ENCODE data around the gene SH3RF3. TPM values are rescaled to one million over a fixed set of nuclear protein-coding genes. Genes with fewer than 3 reads are reported as not detected.
A peak's percentile ranks its signal among the peaks of the same experiment; 100 is the strongest.

SH3RF3 gene
- total RNA-seq, 1 donor from 2014 or later = 7.4 TPM

- intact Hi-C loops (cut with DNase I) = no loop called here
- ATAC-seq (peak; percentile 9), DNase-seq (no peak)
- no peak for TF ChIP-seq CTCF (IDR thresholded peaks at IDR 0.05)
- H3K4me3 ChIP-seq = no peak overlapping the region
- no peaks in the 10 kb centered on the region for H3K9me3 ChIP-seq
- H3K27me3 ChIP-seq = no peaks in the 10 kb centered on the region
- H3K4me1 ChIP-seq = peaks cover 9% of the 10 kb centered on the region
- no peak overlapping the region for H3K27ac ChIP-seq
- H3K36me3 ChIP-seq = no peaks in the 10 kb centered on the region
Observed at GRCh38 chr2:109313343-109313742, 184.3 kb downstream of the SH3RF3 start.

- no peak for TF ChIP-seq CTCF (IDR thresholded peaks at IDR 0.05)
- Histone ChIP-seq H3K4me1 (peaks cover 30% of the 10 kb centered on the region), H3K36me3 (no peaks in the 10 kb centered on the region), H3K4me3 (no peak overlapping the region), H3K27ac (no peak overlapping the region), H3K27me3 (no peaks in the 10 kb centered on the region), H3K9me3 (no peaks in the 10 kb centered on the region)
- DNase-seq (no peak), ATAC-seq (no peak)
- intact Hi-C loops (cut with DNase I) = no loop called here
Observed at GRCh38 chr2:109316091-109316490, 187.1 kb downstream of the SH3RF3 start.

GRCh38 chr2:109317471-109318095 lies 188.6 kb downstream of the SH3RF3 start:
- H3K27me3 ChIP-seq = no peaks in the 10 kb centered on the region
- H3K9me3 ChIP-seq = no peaks in the 10 kb centered on the region
- no peak overlapping the region for H3K4me3 ChIP-seq
- TF ChIP-seq CTCF (IDR thresholded peaks at IDR 0.05) = no peak
- intact Hi-C loops (cut with DNase I) = no loop called here
- DNase-seq (no peak), ATAC-seq (no peak)
- H3K36me3 ChIP-seq = no peaks in the 10 kb centered on the region
- peak overlapping the region; percentile 71 for H3K27ac ChIP-seq
- H3K4me1 ChIP-seq = peaks cover 42% of the 10 kb centered on the region

DNA sequence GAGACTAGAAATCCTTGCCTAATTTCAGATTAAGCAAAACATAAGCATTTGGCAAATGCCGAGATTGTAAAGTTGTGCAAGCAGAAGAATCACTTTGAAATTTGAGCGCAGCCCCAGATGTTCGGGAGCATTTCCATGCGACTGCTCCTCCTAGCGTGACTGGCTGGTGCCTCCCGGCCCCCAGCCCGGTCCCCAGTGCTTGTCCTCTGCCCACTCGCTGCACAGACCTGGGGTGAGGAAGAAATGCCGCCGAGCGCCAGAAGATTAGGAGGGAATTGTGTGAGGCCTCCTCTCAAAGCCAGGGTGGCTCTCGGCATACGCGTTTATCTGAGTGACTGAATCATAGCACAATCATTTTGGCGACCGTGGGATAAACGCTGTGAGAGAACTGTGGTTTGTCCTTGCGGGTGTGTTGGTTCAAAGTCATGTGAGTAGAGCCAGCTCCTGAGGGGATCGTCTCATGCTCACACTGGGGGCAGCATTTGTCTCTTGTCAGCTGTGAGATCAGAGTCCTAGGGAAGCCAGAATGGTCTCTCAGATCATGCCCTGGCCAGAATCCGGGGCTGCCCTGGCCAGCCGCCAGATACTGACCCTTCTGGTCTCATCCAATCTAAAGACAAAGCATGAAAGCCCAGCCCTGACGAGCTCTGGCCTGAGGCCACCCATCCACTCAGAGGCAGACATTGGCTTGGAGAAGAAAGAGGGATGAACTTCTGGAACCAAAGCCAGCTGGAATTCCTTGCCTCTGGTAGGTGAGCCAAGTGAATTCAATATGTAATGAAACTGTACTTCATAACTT lies 189.3 kb downstream of the SH3RF3 start:
- ATAC-seq = peak; percentile 41
- peak; percentile 74 for DNase-seq
- no peaks in the 10 kb centered on the region for H3K27me3 ChIP-seq
- H3K4me1 ChIP-seq = peaks cover 50% of the 10 kb centered on the region
- no peaks in the 10 kb centered on the region for H3K9me3 ChIP-seq
- no peaks in the 10 kb centered on the region for H3K36me3 ChIP-seq
- H3K4me3 ChIP-seq = no peak overlapping the region
- TF ChIP-seq CTCF (IDR thresholded peaks at IDR 0.05) = peak; percentile 17
- H3K27ac ChIP-seq = peak overlapping the region; percentile 71
- intact Hi-C loops (cut with DNase I) = no loop called here

DNA sequence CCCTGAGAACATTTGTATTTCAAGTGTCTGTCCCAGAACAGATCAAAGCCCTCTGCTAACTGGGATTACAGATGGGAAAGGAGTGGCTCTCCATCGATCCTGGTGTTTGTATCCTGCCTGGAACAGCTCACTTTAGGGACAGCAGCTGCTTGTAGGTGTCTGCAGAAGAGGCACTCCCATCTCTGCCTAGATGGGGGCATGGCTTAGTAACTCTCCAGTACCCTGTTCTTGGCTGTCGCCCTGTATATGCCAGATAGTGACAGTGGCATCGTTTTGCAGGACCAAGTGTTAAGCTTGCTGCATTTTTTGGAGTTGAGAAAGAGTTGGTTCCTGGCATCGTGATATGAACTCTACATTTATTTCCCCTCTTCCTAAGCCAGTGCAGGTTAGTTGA lies 189.9 kb downstream of the SH3RF3 start:
- H3K4me3 ChIP-seq = no peak overlapping the region
- intact Hi-C loops (cut with DNase I) = no loop called here
- no peak for ATAC-seq

More for the DNA sequence above, 189.9 kb downstream of the SH3RF3 start:
- H3K36me3 ChIP-seq = no peaks in the 10 kb centered on the region
- no peaks in the 10 kb centered on the region for H3K27me3 ChIP-seq
- no peaks in the 10 kb centered on the region for H3K9me3 ChIP-seq
- no peak for TF ChIP-seq CTCF (IDR thresholded peaks at IDR 0.05)
- H3K27ac ChIP-seq = peak overlapping the region; percentile 71
- DNase-seq = no peak
- peaks cover 53% of the 10 kb centered on the region for H3K4me1 ChIP-seq
